SK-N-DZ (cell line): ENCODE measurements around the gene NUDT1.

Source experiments
- DNase-seq: peaks from one replicate; pipeline ENCODE4 v3.0.0-alpha.2; 2015; ENCODE audit warnings: low spot score

The NUDT1 gene

GRCh38 chr7:2224491-2224928, 17.5 kb upstream of the NUDT1 start:
- DNase-seq, result no peak

GRCh38 chr7:2224934-2225333, 17.1 kb upstream of the NUDT1 start:
- no peak for DNase-seq

DNA sequence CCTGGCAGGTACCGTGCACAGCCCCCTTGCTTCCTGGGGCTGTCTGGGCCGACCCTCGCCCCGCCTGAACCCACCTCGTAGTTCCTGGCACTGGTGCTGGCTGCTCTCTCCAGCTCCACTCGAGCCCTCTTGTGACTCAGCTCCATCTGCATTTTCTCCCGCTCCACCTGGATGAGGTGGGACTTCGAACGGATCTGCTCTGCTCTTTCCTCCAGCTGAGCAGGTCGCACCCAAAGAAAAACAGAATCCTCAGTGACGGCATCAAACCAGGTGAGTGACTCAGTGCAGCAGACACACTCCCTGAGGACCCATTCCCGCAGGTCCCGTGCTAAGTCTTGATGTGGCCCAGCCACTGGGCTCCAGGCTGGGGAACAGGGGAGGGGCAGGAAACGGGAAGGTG, 16.7 kb upstream of the NUDT1 start:
- DNase-seq, result no peak

- no peak for DNase-seq
Observed at GRCh38 chr7:2225830-2226229, 16.2 kb upstream of the NUDT1 start.

- no peak for DNase-seq
Observed at GRCh38 chr7:2227699-2228098, 14.3 kb upstream of the NUDT1 start.

DNA sequence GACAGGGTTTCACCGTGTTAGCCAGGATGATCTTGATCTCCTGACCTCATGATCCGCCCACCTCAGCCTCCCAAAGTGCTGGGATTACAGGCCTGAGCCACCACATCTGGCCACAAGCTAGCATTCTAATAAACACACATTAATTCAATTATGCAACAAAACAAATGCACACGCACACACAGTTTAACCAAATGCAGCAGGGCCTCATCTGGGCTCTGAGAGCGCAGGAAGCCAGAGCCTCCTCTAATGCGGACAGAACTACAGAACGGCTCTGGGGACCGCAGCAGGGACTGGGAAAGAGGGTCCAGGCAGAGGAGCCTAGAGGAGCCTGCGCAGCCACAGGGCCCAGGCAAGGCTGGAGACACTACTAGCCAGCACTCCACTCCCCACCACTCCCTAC, 13.1 kb upstream of the NUDT1 start:
- DNase-seq, result no peak

- no peak for DNase-seq
Observed at GRCh38 chr7:2229467-2229866, 12.6 kb upstream of the NUDT1 start.

DNA sequence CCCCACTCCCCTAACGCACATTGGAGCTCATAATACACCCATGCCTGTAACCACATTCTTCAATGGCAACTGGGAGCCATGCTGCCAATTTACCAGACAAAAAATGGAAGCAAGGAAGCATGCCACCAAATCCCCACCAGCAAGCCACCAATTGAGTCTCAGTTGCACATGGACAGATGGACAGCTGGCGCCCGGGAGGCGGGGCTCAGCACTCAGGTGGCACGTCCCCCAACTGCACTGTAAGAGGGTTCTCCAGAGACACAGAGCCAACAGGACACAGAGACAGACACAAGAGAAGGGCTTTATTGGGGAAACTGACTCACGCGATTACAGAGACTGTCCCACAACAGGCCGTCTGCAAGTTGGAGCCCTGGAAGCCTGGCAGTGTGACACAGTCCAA, 11.8 kb upstream of the NUDT1 start:
- DNase-seq, result no peak

DNA sequence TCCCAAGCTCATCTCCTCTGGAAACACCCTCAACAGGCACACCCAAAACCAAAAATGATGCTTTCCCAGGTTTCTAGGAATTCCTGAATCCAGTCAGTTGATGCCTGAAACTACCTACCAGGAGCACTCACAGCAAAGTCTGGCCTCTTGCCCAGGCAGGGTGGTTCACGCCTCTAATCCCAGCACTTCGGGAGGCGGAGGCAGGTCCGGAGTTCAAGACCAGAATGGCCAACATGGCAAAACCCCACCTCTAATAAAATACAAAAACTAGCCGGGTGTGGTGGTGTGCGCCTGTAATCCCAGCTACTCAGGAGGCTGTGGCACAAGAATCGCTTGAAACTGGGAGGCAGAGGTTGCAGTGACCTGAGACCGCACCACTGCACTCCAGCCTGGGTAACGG, 11.1 kb upstream of the NUDT1 start:
- DNase-seq, result no peak

- no peak for DNase-seq
Observed at GRCh38 chr7:2231992-2232765, 9.8 kb upstream of the NUDT1 start.

- DNase-seq, result peak; percentile 87
Observed at GRCh38 chr7:2232766-2233520, 9.1 kb upstream of the NUDT1 start, which contains the start of gene MAD1L1. MAD1L1 (minus strand) TSS chr7:2232945; CDS start chr7:2230133, 2,812 bp downstream.

- DNase-seq, result no peak
Observed at GRCh38 chr7:2233926-2234325, 8.1 kb upstream of the NUDT1 start.

DNA sequence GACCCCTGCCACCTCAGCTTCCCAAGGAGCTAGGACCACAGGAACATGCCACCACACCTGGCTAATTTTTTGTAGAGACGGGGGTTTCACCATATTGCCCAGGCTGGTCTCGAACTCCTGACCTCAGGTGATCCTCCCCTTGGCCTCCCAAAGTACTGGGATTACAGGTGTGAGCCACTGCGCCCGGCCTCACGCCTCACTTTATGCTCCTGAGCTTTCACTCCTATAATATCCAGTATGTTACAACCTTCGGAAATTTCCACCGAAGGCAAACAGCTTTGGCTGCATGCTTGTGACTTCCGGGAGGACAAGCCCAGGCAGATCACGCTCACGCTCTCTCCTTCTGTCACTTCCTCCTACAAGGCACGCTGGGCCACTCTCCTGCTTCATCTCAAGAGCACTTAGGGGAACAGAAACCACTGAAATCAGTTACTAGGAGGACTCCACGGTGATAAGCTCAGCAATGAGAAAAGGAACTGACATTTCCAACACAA, 4.9 kb upstream of the NUDT1 start:
- no peak for DNase-seq

DNA sequence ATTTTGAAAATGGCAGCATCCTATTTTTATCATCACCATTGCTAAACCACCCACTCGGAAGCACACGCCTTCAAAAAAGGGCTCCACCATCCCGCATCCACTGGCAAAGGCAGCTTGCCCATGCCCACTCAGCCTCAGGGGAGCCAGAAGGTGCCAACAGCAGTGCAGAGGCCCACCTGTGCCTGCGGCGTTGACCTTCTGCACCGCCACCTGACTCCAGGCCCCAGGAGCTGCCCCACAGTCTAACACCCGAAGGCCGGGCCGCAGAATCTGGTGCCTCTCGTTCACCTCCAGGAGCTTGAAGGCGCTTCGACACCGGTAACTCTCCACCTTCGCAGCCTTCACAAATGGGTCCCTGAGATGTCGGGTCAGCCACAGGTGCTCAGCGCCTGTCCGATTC, 2.8 kb upstream of the NUDT1 start:
- DNase-seq, result no peak

GRCh38 chr7:2242541-2243429, 759 bp downstream of the NUDT1 start:
- peak; percentile 37 for DNase-seq

DNA sequence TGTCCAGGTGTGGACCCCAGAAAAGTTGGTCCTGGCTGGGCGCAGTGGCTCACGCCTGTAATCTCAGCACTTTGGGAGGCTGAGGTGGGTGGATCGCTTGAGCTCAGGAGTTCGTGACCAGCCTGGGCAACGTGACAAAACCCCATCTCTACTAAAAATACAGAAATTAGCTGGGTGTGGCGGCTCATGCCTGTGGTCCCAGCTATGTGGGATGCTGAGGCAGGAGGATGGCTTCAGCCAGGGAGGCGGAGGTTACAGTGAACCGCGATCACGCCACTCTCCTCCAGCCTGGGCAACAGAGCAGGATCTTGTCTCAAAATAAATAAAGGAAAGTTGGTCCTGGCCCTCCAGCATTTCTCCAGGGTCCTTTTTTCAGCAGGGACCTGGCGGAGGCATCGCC, 1.4 kb downstream of the NUDT1 start:
- no peak for DNase-seq

- no peak for DNase-seq
Observed at GRCh38 chr7:2244404-2244995, 2.5 kb downstream of the NUDT1 start.

DNA sequence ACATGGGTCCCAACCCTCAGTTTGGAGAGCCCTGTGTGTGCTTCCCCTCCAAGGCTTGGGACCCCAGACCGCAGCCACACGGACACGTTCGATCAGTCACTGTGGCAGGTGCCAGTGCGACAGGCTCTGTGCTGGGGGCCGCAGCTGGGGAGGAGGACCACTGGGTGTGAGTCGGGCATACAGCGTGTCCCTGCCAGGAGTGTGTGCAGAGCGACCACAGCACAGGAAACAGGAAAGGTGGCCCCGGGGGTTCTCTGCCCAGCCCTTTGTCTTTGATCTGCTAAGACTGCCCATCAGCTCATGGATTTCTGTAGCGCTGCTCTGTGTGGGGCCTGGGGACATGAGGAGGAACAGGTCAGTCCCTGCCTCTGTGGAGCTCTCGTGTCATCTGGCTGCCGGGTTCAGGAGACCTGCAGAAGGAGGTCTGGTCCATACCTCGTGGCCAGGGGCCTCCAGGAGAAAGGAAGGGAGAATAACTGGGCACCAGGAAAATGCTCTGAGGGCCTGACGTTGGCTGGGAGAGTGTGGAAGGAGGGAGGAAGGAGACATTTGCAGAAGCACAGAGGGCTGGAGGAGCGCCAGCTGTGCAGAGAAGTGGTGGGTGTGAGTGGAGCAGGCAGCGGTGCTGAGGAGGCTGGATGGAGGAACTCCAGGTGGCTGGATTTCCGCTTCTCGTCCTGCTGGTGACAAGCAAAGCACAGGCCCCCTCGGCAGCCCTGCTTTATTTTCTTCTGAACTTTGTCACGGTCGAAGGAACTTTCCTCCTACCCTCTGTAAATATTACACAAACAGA, 4.1 kb downstream of the NUDT1 start:
- no peak for DNase-seq

DNA sequence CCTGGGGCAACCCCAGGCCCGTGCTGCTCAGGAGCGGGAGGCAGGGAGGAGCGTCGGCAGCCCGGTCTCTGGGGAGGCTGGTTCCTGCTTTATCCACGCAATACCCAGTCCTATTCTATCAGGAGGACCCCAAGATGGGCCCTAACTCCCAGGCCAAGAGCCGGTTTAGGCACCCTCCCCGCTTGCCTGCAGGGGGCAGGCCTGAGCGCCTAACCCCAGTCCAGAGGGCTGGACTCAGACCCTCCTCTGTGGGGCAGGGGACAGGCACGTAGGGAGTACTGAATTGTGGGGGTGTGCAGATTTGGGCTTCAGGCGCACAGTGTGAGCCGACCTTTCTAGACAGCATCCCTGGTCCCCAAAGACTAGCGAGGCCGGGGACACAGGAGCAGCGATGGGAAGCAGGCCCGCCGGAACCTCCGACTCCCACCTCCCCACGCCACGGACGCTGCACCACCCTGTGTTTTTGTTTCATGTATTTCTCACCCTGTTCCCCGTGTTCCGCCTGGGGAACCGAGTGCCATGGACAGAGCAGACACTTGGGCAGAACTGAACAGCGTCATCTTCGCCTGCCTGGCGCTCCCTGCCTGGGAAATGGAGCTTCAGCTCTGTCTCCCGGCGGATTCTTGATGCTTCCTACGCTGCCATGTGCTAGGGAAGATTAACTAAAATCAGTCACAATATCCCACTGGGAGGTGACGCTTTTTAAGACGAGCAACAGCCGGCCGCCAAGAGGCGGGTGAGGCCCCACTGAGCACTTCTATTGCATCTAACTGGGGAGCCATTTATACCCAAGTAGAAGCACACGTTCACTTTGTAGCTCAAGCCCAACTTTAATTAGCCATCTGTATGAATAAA, 5.3 kb downstream of the NUDT1 start:
- DNase-seq, result no peak
